ENCODE data around the gene USP30.

Gene USP30

GRCh38 chr12:109127533-109128242 lies 75.3 kb downstream of the USP30 start:
- no peak for DNase-seq (ENCODE audit: low read depth in 2 of 2)

GRCh38 chr12:109130297-109131153 lies 78.1 kb downstream of the USP30 start:
- DNase-seq (ENCODE audit: low read depth in 2 of 2), result no peak

GRCh38 chr12:109131154-109132050 lies 79.0 kb downstream of the USP30 start:
- DNase-seq (ENCODE audit: low read depth in 2 of 2), result no peak

DNA sequence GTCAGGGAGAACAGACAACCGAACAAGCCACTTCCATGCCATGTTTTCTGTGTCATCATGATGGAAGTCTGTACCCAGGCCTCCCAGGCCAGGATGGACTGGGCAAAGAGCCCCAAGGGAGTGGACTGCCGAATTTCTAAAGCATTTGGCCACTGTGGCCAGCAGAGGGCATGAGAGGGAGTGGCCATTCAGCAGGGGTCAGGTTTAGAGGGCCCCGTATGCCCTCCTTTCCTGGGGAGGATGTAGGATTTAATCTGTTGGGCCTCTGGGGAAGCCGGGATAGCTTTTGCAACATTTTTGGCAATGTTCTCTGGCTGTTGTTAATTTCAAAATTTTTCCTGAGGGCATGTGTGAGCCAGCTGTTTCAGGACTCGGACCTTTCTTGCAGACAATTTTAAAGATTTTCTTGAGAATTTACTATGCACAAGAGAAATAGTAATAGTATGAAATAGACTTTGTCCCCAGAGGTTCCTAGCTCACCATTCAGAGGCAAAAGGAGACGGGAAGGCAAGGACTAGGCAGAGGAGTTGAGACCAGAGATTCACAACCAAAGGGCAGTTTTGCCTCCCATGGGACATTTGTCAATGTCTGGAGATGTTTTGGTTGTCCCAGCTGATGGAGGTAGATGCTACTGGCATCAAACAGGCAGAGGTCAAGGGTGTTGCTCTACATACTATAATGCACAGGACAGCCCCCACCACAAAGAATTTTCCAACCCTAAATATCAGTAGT lies 82.0 kb downstream of the USP30 start:
- no peak for DNase-seq (ENCODE audit: low read depth in 2 of 2)

DNA sequence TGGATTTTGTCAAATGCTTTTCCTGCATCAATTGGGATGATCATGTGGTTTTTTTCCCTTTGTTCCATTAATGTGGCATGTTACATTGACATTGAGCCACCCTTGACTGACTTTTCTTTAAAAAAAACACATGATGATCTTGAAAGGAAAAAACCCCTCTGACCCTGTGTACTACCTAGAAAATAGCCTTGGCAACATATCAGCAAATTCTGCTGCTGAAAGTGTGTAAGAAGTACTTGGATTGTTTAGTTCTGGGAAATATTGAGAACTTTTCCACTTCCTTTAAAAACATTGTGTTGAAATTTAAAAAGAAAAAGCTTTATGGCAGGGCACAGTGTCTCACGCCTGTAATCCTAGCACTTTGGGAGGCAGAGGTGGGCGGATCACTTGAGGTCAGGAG lies 84.7 kb downstream of the USP30 start:
- no peak for DNase-seq (ENCODE audit: low read depth in 2 of 2)
